PC-3 (cell line): Measurements from ENCODE around the gene DYNLT2B. TPM values are rescaled to one million over a fixed set of nuclear protein-coding genes. Genes with fewer than 3 reads are reported as not detected.
A peak's percentile ranks its signal among the peaks of the same experiment; 100 is the strongest.

Experiments
- ATAC-seq: fragments of 200-7000 bp; cut with Tn5 transposase; 2 replicates; pipeline ENCODE4 v1.9.1; 2020; ENCODE audit warnings: mild to moderate bottlenecking, moderate library complexity
- BruUV-seq: library from RNA; stranded (reverse); fragments of 400-500 nt; replicated peaks from 2 replicates; lab custom pipeline; 2021; lab: Mats Ljungman, UMichigan
- CTCF ChIA-PET: fragments of 300-600 bp; sonication (Branson Sonifier 250); formaldehyde crosslinking; loops from one replicate; lab custom pipeline; 2022; ENCODE audit warnings: antibody characterized with exemption; lab: Charles Lee
- POLR2A ChIA-PET: fragments of 300-600 bp; sonication (Branson Sonifier 250); formaldehyde crosslinking; loops from one replicate; lab custom pipeline; 2022; ENCODE audit warnings: antibody characterized with exemption; ENCODE audit not compliant: unreplicated experiment; lab: Charles Lee
- DNase-seq: peaks from one replicate; pipeline ENCODE4 v3.0.0-alpha.2; 2015
- H2AFZ ChIP-seq: fragments of 300-600 bp; sonication (generic); 2 replicates; pipeline ENCODE4 v1.6.0; 2016; ENCODE audit warnings: antibody characterized with exemption, low read length
- H3F3A ChIP-seq: fragments of 300-600 bp; sonication (generic); one replicate; pipeline ENCODE4 v1.6.0; 2017; ENCODE audit warnings: antibody characterized with exemption, low read length, control low read depth, mild to moderate bottlenecking; ENCODE audit not compliant: unreplicated experiment
- H3K27ac ChIP-seq: fragments of 300-600 bp; sonication (generic); 2 replicates; pipeline ENCODE4 v1.5.1; 2016; ENCODE audit warnings: mild to moderate bottlenecking, low read length
- H3K27me3 ChIP-seq: fragments of 300-600 bp; sonication (generic); 2 replicates; pipeline ENCODE4 v1.6.1; 2016; ENCODE audit warnings: low read length, mixed read lengths
- H3K36me3 ChIP-seq: fragments of 300-600 bp; sonication (generic); 2 replicates; pipeline ENCODE4 v1.6.1; 2016; ENCODE audit warnings: low read depth, mixed run types, low read length, mixed read lengths
- H3K4me1 ChIP-seq: fragments of 300-600 bp; sonication (generic); 2 replicates; pipeline ENCODE4 v1.5.1; 2016; ENCODE audit warnings: low read length; ENCODE audit not compliant: insufficient read depth
- H3K4me2 ChIP-seq: fragments of 300-600 bp; sonication (generic); 2 replicates; pipeline ENCODE4 v1.6.0; 2016; ENCODE audit warnings: low read length
- H3K4me3 ChIP-seq: fragments of 300-600 bp; sonication (generic); 2 replicates; pipeline ENCODE4 v1.5.1; 2016; ENCODE audit warnings: mild to moderate bottlenecking, low read length, mixed read lengths
- H3K79me2 ChIP-seq: fragments of 300-600 bp; sonication (generic); 2 replicates; pipeline ENCODE4 v1.6.1; 2017; ENCODE audit warnings: low read length, mixed read lengths
- H3K9ac ChIP-seq: fragments of 300-600 bp; sonication (generic); 2 replicates; pipeline ENCODE4 v1.6.0; 2016; ENCODE audit warnings: mild to moderate bottlenecking, low read length
- H3K9me2 ChIP-seq: fragments of 300-600 bp; sonication (generic); replicated peaks from 2 replicates; pipeline ENCODE4 v1.6.1; 2016; ENCODE audit warnings: mixed run types, low read length, mixed read lengths
- H3K9me3 ChIP-seq: fragments of 300-600 bp; sonication (generic); 2 replicates; pipeline ENCODE4 v1.6.1; 2016; ENCODE audit warnings: low read length, mixed read lengths
- H4K20me1 ChIP-seq: fragments of 300-600 bp; sonication (generic); 2 replicates; pipeline ENCODE4 v1.6.1; 2016; ENCODE audit warnings: low read length, mixed read lengths
- CTCF ChIP-seq: fragments of 300-600 bp; sonication (generic); conservative IDR thresholded peaks from 2 replicates; pipeline ENCODE4 v1.5.1; 2017; ENCODE audit warnings: antibody characterized with exemption, low read depth, mild to moderate bottlenecking, low read length
- EZH2 ChIP-seq: fragments of 300-600 bp; sonication (generic); IDR thresholded peaks from one replicate; pipeline ENCODE4 v1.6.1; 2017; ENCODE audit warnings: antibody characterized with exemption, mild to moderate bottlenecking, low read length; ENCODE audit not compliant: unreplicated experiment
- EZH2phosphoT487 ChIP-seq: fragments of 300-600 bp; sonication (generic); IDR thresholded peaks from 2 replicates; pipeline ENCODE4 v1.6.1; 2018; ENCODE audit warnings: mild to moderate bottlenecking, antibody characterized with exemption, low read length, borderline replicate concordance
- intact Hi-C: fragments of 100-400 bp; cut with micrococcal nuclease; formaldehyde crosslinking; loops from 2 replicates; pipeline ENCODE4 v1.9.0; 2023
- total RNA-seq: library from RNA; depleted of rRNA; stranded (reverse); fragments of >200 nt; gene quantifications from 2 replicates; pipeline ENCODE4 v1.2.3, GENCODE V29; 2014

Gene DYNLT2B
- total RNA-seq, 1 experiment from 2014 or later: 19.8 TPM

GRCh38 chr3:196339044-196339443, 21.0 kb upstream of the DYNLT2B start:
- ChIA-PET CTCF (interaction anchor here (0.6 kb wide), 1 partner anchor 430 kb away, joined by 5 read pairs; no protein-coding TSS in a partner anchor), POLR2A (no interaction called here)
- Histone ChIP-seq H3K9ac (peak overlapping the region; percentile 70), H4K20me1 (no peaks in the 10 kb centered on the region), H3K79me2 (peaks cover 5% of the 10 kb centered on the region), H3K9me3 (no peaks in the 10 kb centered on the region), H3K4me1 (peaks cover 63% of the 10 kb centered on the region), H3K4me2 (peak overlapping the region; percentile 74; the same call in 1 of the 2 replicates), H2AFZ (no peak overlapping the region), H3K9me2 (no peaks in the 10 kb centered on the region), H3F3A (no peaks in the 10 kb centered on the region), H3K36me3 (no peaks in the 10 kb centered on the region), H3K27me3 (no peaks in the 10 kb centered on the region), H3K4me3 (no peak overlapping the region), H3K27ac (peak overlapping the region; percentile 80)
- no peak for ATAC-seq
- no peak for DNase-seq
- no peak for TF ChIP-seq EZH2
- no peak for TF ChIP-seq CTCF
- intact Hi-C loops: loop anchor here (2.0 kb wide), 1 partner anchor 94 kb away; the partner anchor contains the start of gene UBXN7
- BruUV-seq: TSS peak; percentile 36

GRCh38 chr3:196336319-196337145, 18.5 kb upstream of the DYNLT2B start:
- no peak overlapping the region for H3K9ac ChIP-seq
- no peak for TF ChIP-seq CTCF
- TF ChIP-seq EZH2phosphoT487: no peak
- no peak for DNase-seq
- H3K79me2 ChIP-seq: peaks cover 5% of the 10 kb centered on the region
- no peaks in the 10 kb centered on the region for H3F3A ChIP-seq
- no peak overlapping the region for H3K4me2 ChIP-seq
- intact Hi-C loops: no loop called here
- no peak for ATAC-seq
- no peak overlapping the region for H3K4me3 ChIP-seq
- no peaks in the 10 kb centered on the region for H4K20me1 ChIP-seq
- H3K36me3 ChIP-seq: no peaks in the 10 kb centered on the region
- BruUV-seq: no TSS peak
- H3K27me3 ChIP-seq: no peaks in the 10 kb centered on the region
- peaks cover 47% of the 10 kb centered on the region for H3K4me1 ChIP-seq
- ChIA-PET CTCF (no interaction called here), POLR2A (interaction anchor here (0.6 kb wide), 2 partner anchors 19 to 75 kb away, joined by 3 to 12 read pairs; partner anchors contain the start of gene DYNLT2B)
- H3K9me3 ChIP-seq: no peaks in the 10 kb centered on the region
- H2AFZ ChIP-seq: no peak overlapping the region
- H3K9me2 ChIP-seq: no peaks in the 10 kb centered on the region
- H3K27ac ChIP-seq: no peak overlapping the region

- H3K79me2 ChIP-seq: peaks cover 5% of the 10 kb centered on the region
- no peaks in the 10 kb centered on the region for H3K9me3 ChIP-seq
- no peak overlapping the region for H2AFZ ChIP-seq
- no peaks in the 10 kb centered on the region for H3K9me2 ChIP-seq
- no peak overlapping the region for H3K9ac ChIP-seq
- H3F3A ChIP-seq: no peaks in the 10 kb centered on the region
- POLR2A ChIA-PET: no interaction called here
- H3K4me1 ChIP-seq: peaks cover 38% of the 10 kb centered on the region
- TF ChIP-seq EZH2phosphoT487 (no peak), EZH2 (no peak), CTCF (no peak)
- BruUV-seq: no TSS peak
- no peak for ATAC-seq
- H3K4me3 ChIP-seq: no peak overlapping the region
- no peaks in the 10 kb centered on the region for H3K27me3 ChIP-seq
- CTCF ChIA-PET: no interaction called here
- DNase-seq: no peak
- H4K20me1 ChIP-seq: no peaks in the 10 kb centered on the region
- H3K4me2 ChIP-seq: no peak overlapping the region
- no peaks in the 10 kb centered on the region for H3K36me3 ChIP-seq
- H3K27ac ChIP-seq: no peak overlapping the region
- intact Hi-C loops: no loop called here
Observed at GRCh38 chr3:196335503-196335948, 17.5 kb upstream of the DYNLT2B start.
